PFSK-1 (cell line): ENCODE results near the gene KCNK13.

Experiments
- POLR2AphosphoS5 ChIP-seq: IDR thresholded peaks from 2 replicates; pipeline ENCODE4 v1.6.1; 2012; ENCODE audit warnings: low read depth, mild to moderate bottlenecking, control low read depth, low read length, moderate library complexity
- REST ChIP-seq, 2 experiments: IDR thresholded peaks; 2 replicates each; pipeline versions ENCODE4 v1.6.1 to v1.8.0; 2011 to 2012; ENCODE audit warnings: low read depth in 2 of 2, low read length in 2 of 2, control low read depth in 1 of 2, inconsistent platforms in 1 of 2, mild to moderate bottlenecking in 1 of 2, moderate library complexity in 1 of 2; ENCODE audit not compliant: insufficient read depth in 1 of 2
- SIN3A ChIP-seq: IDR thresholded peaks from 2 replicates; pipeline ENCODE4 v1.6.1; 2012; ENCODE audit warnings: mild to moderate bottlenecking, low read length, moderate library complexity, borderline replicate concordance; ENCODE audit not compliant: insufficient read depth

- TF ChIP-seq REST (IDR thresholded peaks at IDR 0.05; ENCODE audit: insufficient read depth in 1 of 2, low read depth in 2 of 2, low read length in 2 of 2): no peak
- TF ChIP-seq POLR2AphosphoS5: no peak
- no peak for TF ChIP-seq SIN3A
These were observed 22.4 kb upstream of the KCNK13 start for GRCh38 chr14:90039253-90040010.
